BE2C (cell line): ENCODE results near the gene CGN.

Source experiments
- DNase-seq: peaks from one replicate; pipeline ENCODE4 v3.0.0-alpha.2; 2020
- H3K27me3 ChIP-seq: fragments of 250-450 bp; sonication (Bioruptor Pico); 2 replicates; pipeline ENCODE4 v1.5.1; 2020; ENCODE audit warnings: mild to moderate bottlenecking
- H3K36me3 ChIP-seq: fragments of 250-450 bp; sonication (Bioruptor Pico); 2 replicates; pipeline ENCODE4 v1.5.1; 2020; ENCODE audit warnings: mild to moderate bottlenecking
- H3K4me1 ChIP-seq: fragments of 250-450 bp; sonication (Bioruptor Pico); 2 replicates; pipeline ENCODE4 v1.5.1; 2020
- H3K4me3 ChIP-seq: 2 replicates; pipeline ENCODE4 v1.5.1; 2011; ENCODE audit warnings: low read depth, low read length
- H3K9me3 ChIP-seq: fragments of 250-450 bp; sonication (Bioruptor Pico); 2 replicates; pipeline ENCODE4 v1.5.1; 2020
- CTCF ChIP-seq: IDR thresholded peaks from 2 replicates; pipeline ENCODE4 v1.5.1; 2012; ENCODE audit warnings: mild to moderate bottlenecking, low read depth, low read length

CGN gene

GRCh38 chr1:151574575-151575529 lies 63.7 kb downstream of the CGN start:
- Histone ChIP-seq H3K36me3 (peaks cover 2% of the 10 kb centered on the region), H3K9me3 (no peaks in the 10 kb centered on the region), H3K4me1 (no peaks in the 10 kb centered on the region), H3K4me3 (no peak overlapping the region), H3K27me3 (no peaks in the 10 kb centered on the region; the same call in 1 of the 2 replicates)
- DNase-seq, result no peak
- no peak for TF ChIP-seq CTCF

- Histone ChIP-seq H3K4me3 (no peak overlapping the region), H3K4me1 (no peaks in the 10 kb centered on the region), H3K36me3 (peaks cover 2% of the 10 kb centered on the region), H3K9me3 (no peaks in the 10 kb centered on the region), H3K27me3 (no peaks in the 10 kb centered on the region; the same call in 1 of the 2 replicates)
- TF ChIP-seq CTCF, result no peak
- DNase-seq, result no peak
Measured at GRCh38 chr1:151577173-151577572, 66.0 kb downstream of the CGN start.

GRCh38 chr1:151578941-151579340 lies 67.8 kb downstream of the CGN start:
- no peaks in the 10 kb centered on the region for H3K9me3 ChIP-seq
- peaks cover 2% of the 10 kb centered on the region for H3K36me3 ChIP-seq
- TF ChIP-seq CTCF, result no peak

GRCh38 chr1:151579436-151580225 lies 68.4 kb downstream of the CGN start:
- no peak for TF ChIP-seq CTCF
- H3K4me1 ChIP-seq, result peaks cover 9% of the 10 kb centered on the region; the same call in 1 of the 2 replicates
- no peaks in the 10 kb centered on the region for H3K9me3 ChIP-seq
- H3K27me3 ChIP-seq, result no peaks in the 10 kb centered on the region; the same call in 1 of the 2 replicates
- H3K4me3 ChIP-seq, result no peak overlapping the region
- H3K36me3 ChIP-seq, result peaks cover 2% of the 10 kb centered on the region
- DNase-seq, result no peak

More at GRCh38 chr1:151578941-151579340, 67.8 kb downstream of the CGN start:
- Histone ChIP-seq H3K27me3 (no peaks in the 10 kb centered on the region; the same call in 1 of the 2 replicates), H3K4me3 (no peak overlapping the region), H3K4me1 (peaks cover 5% of the 10 kb centered on the region; the same call in 1 of the 2 replicates)
- DNase-seq, result no peak

GRCh38 chr1:151581451-151581850 lies 70.3 kb downstream of the CGN start:
- Histone ChIP-seq H3K4me3 (no peak overlapping the region), H3K27me3 (no peaks in the 10 kb centered on the region; the same call in 1 of the 2 replicates), H3K4me1 (peaks cover 9% of the 10 kb centered on the region; the same call in 1 of the 2 replicates), H3K36me3 (no peaks in the 10 kb centered on the region; the same call in none of the 2 replicates), H3K9me3 (no peaks in the 10 kb centered on the region)
- no peak for TF ChIP-seq CTCF
- DNase-seq, result no peak
